ENCODE results near the gene NLRP5. TPM values are rescaled to one million over a fixed set of nuclear protein-coding genes. Genes with fewer than 3 reads are reported as not detected.

The NLRP5 gene
- polyA plus RNA-seq, 3 donors: not detected

DNA sequence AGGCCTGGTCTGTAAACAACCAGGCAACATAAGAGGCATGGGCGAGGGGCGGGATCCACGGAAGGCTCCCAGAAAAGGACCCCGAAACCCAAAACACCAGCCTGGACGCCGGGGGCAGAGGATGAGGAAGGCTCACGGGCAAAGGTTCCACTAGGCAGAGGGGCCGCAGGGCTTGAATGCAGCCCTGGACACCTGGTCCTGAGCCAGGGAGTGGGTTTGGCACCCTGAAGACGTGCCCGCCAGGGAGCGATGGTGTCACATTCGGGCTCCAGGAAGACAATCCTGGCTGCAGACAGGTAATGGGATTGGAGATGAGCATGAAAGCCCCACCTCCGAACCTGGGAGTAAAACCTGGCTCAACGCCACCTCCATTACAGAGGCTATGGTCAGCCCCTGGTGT is 102.8 kb downstream of the NLRP5 start:
- no peak overlapping the region for H3K4me3 Mint-ChIP-seq
- H3K4me1 ChIP-seq (ENCODE audit: control insufficient read depth in 1 of 2, insufficient read depth in 2 of 2, low read length in 2 of 2): no peaks in the 10 kb centered on the region
- peaks cover 12% of the 10 kb centered on the region for H3K4me1 Mint-ChIP-seq
- no peak overlapping the region for H3K4me3 ChIP-seq (replicated peaks in 1 of 3; ENCODE audit: low read depth in 2 of 3, low read length in 3 of 3)
- peaks cover 53 to 71% of the 10 kb centered on the region in 2 donors for H3K36me3 Mint-ChIP-seq
- no peak overlapping the region for H3K27ac ChIP-seq (ENCODE audit: low read depth in 1 of 2, low read length in 2 of 2)
- no peak overlapping the region for H3K27ac Mint-ChIP-seq
- peaks cover 9 to 25% of the 10 kb centered on the region in 2 donors for H3K9me3 ChIP-seq (replicated peaks in 1 of 2; ENCODE audit: control insufficient read depth in 1 of 2, insufficient read depth in 1 of 2, low read length in 2 of 2)
- H3K27me3 Mint-ChIP-seq (ENCODE audit: low read depth in 3 of 3): peaks cover 0 to 2% (median 2%) of the 10 kb centered on the region in 3 donors
- no peak overlapping the region for H2AFZ ChIP-seq (ENCODE audit: insufficient read depth, low read depth, low read length, poor library complexity, severe bottlenecking)
- 98% methylated on average over 14 of the region's 14 CpGs for WGBS (ENCODE audit: insufficient coverage)
- H3K36me3 ChIP-seq (replicated peaks in 1 of 2; ENCODE audit: control insufficient read depth in 1 of 2, insufficient read depth in 2 of 2, low read length in 2 of 2): peaks cover 37 to 58% of the 10 kb centered on the region in 2 donors
- H3K4me2 ChIP-seq (replicated peaks; ENCODE audit: extremely low read depth, low read length, poor library complexity, severe bottlenecking): no peak overlapping the region
- H4K20me1 ChIP-seq (ENCODE audit: insufficient read depth, low read length): peaks cover 91% of the 10 kb centered on the region
- peaks cover 53% of the 10 kb centered on the region for H3K79me2 ChIP-seq (ENCODE audit: insufficient read depth, low read length)
- no peak for DNase-seq
- intact Hi-C loops (cut with micrococcal nuclease): no loop called here
- TF ChIP-seq, protein P1, sequence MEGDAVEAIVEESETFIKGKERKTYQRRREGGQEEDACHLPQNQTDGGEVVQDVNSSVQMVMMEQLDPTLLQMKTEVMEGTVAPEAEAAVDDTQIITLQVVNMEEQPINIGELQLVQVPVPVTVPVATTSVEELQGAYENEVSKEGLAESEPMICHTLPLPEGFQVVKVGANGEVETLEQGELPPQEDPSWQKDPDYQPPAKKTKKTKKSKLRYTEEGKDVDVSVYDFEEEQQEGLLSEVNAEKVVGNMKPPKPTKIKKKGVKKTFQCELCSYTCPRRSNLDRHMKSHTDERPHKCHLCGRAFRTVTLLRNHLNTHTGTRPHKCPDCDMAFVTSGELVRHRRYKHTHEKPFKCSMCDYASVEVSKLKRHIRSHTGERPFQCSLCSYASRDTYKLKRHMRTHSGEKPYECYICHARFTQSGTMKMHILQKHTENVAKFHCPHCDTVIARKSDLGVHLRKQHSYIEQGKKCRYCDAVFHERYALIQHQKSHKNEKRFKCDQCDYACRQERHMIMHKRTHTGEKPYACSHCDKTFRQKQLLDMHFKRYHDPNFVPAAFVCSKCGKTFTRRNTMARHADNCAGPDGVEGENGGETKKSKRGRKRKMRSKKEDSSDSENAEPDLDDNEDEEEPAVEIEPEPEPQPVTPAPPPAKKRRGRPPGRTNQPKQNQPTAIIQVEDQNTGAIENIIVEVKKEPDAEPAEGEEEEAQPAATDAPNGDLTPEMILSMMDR (IDR thresholded peaks at IDR 0.05): no peak
- H3K27me3 ChIP-seq (ENCODE audit: control insufficient read depth in 2 of 2, insufficient read depth in 2 of 2, low read length in 2 of 2): no peaks in the 10 kb centered on the region
- no peak overlapping the region for H3K9ac ChIP-seq (ENCODE audit: insufficient read depth, low read length, poor library complexity, severe bottlenecking)
- peaks cover 5 to 19% (median 14%) of the 10 kb centered on the region in 7 donors for H3K9me3 Mint-ChIP-seq

GRCh38 chr19:56091066-56091490 is 104.5 kb downstream of the NLRP5 start:
- Histone ChIP-seq H4K20me1 (ENCODE audit: insufficient read depth, low read length) (peaks cover 91% of the 10 kb centered on the region), H3K9me3 (replicated peaks in 1 of 2; ENCODE audit: control insufficient read depth in 1 of 2, insufficient read depth in 1 of 2, low read length in 2 of 2) (peaks cover 9 to 35% of the 10 kb centered on the region in 2 donors), H3K27ac (ENCODE audit: low read depth in 1 of 2, low read length in 2 of 2) (peak overlapping the region in 1 of 2 donors; percentile 66), H3K4me2 (replicated peaks; ENCODE audit: extremely low read depth, low read length, poor library complexity, severe bottlenecking) (no peak overlapping the region), H3K36me3 (replicated peaks in 1 of 2; ENCODE audit: control insufficient read depth in 1 of 2, insufficient read depth in 2 of 2, low read length in 2 of 2) (peaks cover 47 to 74% of the 10 kb centered on the region in 2 donors), H2AFZ (ENCODE audit: insufficient read depth, low read depth, low read length, poor library complexity, severe bottlenecking) (no peak overlapping the region), H3K4me3 (replicated peaks in 1 of 3; ENCODE audit: low read depth in 2 of 3, low read length in 3 of 3) (no peak overlapping the region), H3K79me2 (ENCODE audit: insufficient read depth, low read length) (peaks cover 70% of the 10 kb centered on the region), H3K9ac (ENCODE audit: insufficient read depth, low read length, poor library complexity, severe bottlenecking) (no peak overlapping the region), H3K27me3 (ENCODE audit: control insufficient read depth in 2 of 2, insufficient read depth in 2 of 2, low read length in 2 of 2) (no peaks in the 10 kb centered on the region), H3K4me1 (ENCODE audit: control insufficient read depth in 1 of 2, insufficient read depth in 2 of 2, low read length in 2 of 2) (no peaks in the 10 kb centered on the region)
- H3K4me1 Mint-ChIP-seq: peaks cover 8% of the 10 kb centered on the region
- TF ChIP-seq, protein P1 (IDR thresholded peaks at IDR 0.05): no peak
- H3K36me3 Mint-ChIP-seq: peaks cover 61 to 85% of the 10 kb centered on the region in 2 donors
- 77% methylated on average over 5 of the region's 10 CpGs for WGBS (ENCODE audit: insufficient coverage)
- no peaks in the 10 kb centered on the region for H3K27me3 Mint-ChIP-seq (ENCODE audit: low read depth in 3 of 3)
- peak overlapping the region; percentile 24 to 91 (median 80) for H3K27ac Mint-ChIP-seq
- intact Hi-C loops (cut with micrococcal nuclease): no loop called here
- peak in 2 of 3 donors; percentile 22 to 40 for DNase-seq
- H3K9me3 Mint-ChIP-seq: peaks cover 8 to 31% (median 26%) of the 10 kb centered on the region in 7 donors
- no peak overlapping the region for H3K4me3 Mint-ChIP-seq

Data from CD14-positive monocyte (primary cell).